IPS DF 19.7 (cell line): ENCODE measurements around the gene KBTBD12.
"Not testable (repeated sequence)": the region's sequence is repeated elsewhere in the genome, so short reads cannot be mapped to it uniquely, and the experiment has no call there.

ENCODE experiments used
- DNase-seq: peaks from one replicate; pipeline ENCODE4 v3.0.0-alpha.2; 2013; ENCODE audit warnings: low read depth, low spot score

Gene KBTBD12

DNA sequence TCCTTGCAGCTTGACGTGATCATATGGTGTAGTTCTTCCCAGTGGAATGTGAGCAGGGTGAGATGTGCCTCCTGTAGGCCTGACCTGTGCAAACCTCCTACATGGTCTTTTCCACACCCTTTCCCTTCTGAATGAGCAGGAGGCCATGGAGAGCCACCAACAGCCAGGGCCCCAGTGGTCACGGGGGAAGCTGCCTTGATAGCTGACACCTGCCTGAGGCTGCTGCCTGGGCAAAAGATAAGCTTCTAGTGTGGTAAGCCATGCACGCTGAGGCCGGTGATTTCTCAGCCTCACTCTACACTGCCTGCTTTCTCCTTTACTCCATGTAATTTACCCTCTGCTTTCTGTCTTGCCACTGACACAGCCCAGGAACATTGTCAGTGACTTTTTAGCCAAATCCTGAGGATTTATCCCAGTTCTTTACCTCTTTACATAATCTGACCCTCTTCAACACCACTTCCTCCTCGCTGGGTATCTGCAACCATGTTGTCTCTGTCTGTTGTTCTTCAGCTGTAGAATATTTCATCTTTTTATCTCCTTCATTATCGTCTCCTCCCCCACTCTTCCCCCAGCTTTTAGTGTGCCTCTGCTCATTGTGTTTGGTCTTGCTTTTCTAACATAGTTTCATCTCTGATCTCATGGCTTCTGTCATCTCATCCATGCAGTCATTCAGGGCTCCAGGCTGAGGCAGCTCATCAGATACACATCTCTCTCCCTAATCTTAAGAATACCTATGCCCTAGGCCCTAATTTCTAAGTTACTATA is 11.2 kb upstream of the KBTBD12 start:
- no peak for DNase-seq

DNA sequence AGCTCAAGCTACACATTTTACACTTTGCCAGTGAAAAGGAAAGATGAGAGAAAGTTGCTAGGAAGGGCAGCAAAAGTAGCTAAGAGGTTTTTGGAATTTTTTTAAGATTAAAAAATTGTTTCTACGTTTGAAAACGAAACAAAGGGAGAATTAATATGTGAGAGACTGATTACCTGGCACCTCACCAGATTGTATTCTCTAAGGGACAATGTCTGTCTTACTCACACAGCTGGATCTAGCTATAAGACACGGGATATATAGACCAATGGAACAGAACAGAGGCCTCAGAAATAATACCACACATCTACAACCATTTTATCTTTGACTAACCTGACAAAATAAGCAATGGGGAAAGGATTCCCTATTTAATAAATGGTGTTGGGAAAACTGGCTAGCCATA is 9.5 kb upstream of the KBTBD12 start:
- no peak for DNase-seq

DNA sequence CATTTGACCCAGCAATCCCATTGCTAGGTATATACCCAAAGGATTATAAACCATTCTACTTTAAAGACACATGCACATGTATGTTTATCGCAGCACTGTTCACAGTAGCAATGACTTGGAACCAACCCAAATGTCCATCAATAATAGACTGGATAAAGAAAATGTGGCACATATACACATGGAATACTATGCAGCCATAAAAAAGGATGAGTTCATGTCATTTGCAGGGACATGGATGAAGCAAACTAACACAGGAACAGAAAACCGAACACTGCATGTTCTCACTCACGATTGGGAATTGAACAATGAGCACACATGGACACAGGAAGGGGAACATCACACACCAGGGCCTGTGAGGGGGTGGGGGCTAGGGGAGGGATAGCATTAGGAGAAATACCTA is 8.4 kb upstream of the KBTBD12 start:
- not testable (repeated sequence) for DNase-seq

- DNase-seq, result no peak
Observed at GRCh38 chr3:127908202-127908601, 6.8 kb upstream of the KBTBD12 start.

DNA sequence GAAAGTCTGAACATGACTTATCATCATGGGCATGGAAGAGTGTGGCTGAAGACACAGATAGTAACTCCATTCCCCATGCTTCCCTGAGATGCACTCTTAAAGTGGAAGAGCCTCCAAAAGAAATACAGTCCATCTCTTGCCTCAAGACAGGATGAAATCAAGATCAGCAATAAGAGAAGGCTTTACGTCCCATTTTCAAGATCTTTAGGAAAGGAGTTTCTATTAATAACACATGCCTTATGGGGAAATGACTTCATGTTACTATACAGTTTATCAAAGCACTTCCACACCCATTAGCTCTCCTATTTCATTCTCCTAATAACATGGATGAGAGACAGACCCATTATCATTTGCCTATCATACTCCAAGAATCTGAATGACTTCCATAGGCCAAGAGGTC is 6.1 kb upstream of the KBTBD12 start:
- DNase-seq, result no peak

DNA sequence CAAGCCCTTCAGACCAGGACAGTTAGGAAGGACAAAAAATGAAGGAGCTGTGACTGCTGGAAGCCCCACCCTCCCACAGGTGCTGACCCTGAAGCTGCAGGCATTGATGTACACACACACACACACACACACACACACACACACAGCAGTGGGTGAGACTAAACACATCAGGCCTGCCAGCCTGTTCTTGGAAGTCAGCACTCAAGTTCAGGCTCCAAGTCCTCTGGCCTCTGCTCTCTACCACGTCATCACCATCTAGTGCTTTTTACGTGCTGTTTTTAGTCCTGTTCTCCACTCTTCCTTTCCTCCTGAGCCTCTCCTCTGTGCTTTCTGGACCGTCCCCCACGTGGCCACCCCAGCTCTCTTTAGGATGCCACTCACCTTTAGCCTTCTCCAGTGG is 5.4 kb upstream of the KBTBD12 start:
- no peak for DNase-seq

DNA sequence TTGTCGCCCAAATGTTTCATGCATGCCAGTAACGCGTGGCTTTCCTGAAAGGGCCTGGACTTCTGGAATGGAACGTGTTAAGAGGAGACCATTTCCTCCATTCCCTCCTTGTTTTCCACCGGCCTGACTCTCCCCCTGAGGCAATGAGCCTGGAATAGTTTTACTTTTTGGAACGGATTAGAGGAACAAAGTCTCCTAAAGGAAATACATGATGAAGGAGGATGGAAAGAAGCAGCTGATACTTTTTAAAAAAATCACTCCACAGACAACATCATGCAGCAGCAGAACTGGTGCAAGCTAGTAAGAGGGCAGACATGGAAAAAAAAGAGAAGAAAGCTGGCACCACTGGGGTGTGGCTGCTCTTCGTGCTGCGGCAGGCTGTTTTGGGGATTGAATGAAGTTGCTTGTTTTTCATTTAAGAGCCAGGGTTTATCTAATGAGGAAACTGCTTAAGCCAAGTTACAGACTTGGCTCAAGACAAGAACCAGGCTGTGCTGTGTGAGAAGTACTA is 3.6 kb upstream of the KBTBD12 start:
- DNase-seq, result no peak

DNA sequence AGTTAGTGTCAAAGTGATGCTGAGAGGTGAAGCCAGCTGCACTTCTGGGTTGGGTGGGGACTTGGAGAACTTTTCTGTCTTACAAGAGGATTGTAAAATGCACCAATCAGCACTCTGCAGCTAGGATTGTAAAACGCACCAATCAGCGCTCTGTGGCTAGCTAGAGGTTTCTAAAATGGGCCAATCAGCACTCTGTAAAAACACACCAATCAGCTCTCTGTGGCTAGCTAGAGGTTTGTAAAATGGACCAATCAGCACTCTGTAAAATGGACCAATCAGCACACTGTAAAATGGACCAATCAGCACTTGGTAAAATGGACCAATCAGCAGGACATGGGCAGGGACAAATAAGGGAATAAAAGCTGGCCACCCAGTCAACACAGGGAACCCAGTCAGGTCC is 1.2 kb upstream of the KBTBD12 start:
- not testable (repeated sequence) for DNase-seq

- DNase-seq, result no peak
Observed at GRCh38 chr3:127914584-127914983, 448 bp upstream of the KBTBD12 start.

DNA sequence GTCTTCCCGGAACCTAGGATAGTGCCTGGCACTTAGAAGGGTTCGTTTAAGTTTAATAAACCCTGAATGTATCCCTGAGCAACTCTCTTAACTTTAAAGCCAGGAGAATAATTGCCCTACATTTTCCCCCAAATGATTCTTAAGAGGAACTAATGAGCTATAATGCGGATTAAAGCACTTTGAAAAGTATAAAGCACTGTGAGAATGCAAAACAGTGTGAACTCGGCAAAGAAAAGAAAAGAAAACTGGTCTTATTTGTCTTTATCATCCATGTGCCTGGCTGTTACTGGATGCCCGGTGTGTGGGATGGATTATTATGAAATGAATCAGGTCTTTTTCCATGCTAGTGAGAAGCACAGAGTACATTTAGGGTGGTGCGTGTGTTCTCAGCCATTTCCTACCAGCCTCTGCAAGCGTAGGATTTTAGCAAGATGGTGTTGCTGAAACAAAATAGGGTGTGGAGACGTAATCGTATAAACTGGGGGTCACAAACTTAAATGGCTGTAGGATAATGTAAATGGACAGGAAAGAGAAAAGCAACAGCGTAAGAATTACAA is 983 bp downstream of the KBTBD12 start:
- no peak for DNase-seq

DNA sequence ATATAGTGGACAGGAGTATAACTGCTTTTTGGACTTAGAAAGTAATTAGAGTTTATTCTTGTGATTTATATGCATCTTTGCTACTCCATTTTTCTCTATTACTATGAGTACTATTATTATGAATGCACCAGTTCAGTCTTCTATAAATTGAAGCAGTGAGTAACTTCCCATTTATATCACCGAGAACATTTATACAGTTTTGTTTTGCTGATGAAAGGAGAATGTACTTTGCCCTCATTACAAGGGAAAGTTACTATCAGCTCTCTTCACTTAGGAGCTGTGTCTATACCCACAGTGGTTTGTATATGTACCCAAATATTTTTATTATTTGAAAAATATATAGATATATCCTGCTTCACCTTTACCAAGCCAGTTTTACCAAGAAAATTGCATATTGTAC is 5.7 kb downstream of the KBTBD12 start:
- DNase-seq, result no peak

GRCh38 chr3:127923611-127924010 is 8.6 kb downstream of the KBTBD12 start:
- no peak for DNase-seq

DNA sequence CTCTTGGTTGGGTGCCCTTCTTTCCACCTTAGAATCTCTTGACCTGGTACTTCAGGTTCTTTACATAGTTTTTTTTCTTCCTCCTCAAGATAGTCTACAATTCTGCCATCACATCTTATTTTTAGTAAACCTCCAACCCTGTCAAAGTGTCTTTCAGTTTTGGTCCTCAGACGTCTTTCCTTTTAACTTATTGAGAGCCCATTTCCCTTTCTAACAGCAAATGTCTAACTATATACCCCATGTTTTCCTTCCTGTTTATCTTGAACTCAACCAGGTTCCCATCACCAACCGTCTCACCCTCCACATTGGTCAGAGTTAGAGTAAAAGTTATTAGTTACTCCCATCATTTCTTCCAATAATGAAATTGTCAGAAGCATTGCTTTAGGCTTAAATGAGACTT is 10.4 kb downstream of the KBTBD12 start:
- no peak for DNase-seq

DNA sequence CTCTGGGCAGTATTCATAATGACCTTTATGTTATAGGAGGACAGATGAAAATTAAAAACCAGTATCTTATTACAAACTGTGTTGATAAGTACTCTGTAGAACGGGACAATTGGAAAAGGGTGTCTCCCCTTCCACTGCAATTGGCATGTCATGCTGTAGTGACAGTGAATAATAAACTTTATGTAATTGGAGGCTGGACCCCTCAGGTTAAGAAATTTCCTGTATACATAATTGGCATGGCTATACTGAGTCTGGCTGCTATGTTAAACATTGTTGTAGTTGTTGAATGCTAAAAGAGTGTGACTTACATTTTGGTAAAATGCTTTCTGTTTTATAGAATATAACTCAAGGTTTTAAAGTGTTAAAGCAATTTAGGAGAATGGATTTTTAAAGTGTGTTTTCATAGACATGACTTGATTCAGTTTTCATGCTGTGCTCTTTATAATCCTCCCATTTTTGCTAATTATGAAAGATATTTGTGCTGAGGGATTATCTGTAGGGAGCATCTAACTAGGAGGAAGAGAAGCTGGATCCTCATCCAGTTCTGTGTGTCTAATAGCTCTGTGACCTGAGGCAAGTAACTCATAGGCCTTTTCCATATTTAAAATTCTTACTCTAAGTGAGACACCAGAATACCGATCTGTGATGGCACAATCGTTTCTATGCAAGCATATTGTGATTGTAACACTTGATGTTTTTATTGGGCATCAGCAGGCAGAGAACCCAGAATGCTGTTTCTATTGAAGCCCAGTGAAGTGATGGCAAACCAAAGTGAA is 13.0 kb downstream of the KBTBD12 start:
- DNase-seq, result no peak

- DNase-seq, result no peak
Observed at GRCh38 chr3:127929818-127930413, 14.9 kb downstream of the KBTBD12 start.

- no peak for DNase-seq
Observed at GRCh38 chr3:127933396-127933795, 18.4 kb downstream of the KBTBD12 start.

DNA sequence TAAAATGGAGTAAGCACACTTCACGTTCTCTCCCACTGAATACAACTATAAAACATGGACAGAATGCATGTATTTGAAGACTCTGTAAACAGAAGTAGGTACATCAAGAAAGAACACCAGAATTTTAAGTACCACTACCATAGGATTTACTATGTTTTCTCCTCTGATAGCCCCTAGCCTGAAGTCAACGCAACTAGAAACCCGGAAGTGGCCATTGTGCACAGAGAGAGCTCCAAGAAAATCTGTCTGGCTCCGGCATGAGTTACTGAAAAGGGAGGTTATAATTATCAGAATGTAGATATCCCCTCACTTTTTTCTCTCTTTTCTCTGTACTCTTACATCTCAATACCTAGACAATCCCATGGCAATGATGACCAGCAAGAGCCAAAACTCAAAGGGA is 23.8 kb downstream of the KBTBD12 start:
- DNase-seq, result no peak

- DNase-seq, result no peak
Observed at GRCh38 chr3:127940116-127940515, 25.1 kb downstream of the KBTBD12 start.

DNA sequence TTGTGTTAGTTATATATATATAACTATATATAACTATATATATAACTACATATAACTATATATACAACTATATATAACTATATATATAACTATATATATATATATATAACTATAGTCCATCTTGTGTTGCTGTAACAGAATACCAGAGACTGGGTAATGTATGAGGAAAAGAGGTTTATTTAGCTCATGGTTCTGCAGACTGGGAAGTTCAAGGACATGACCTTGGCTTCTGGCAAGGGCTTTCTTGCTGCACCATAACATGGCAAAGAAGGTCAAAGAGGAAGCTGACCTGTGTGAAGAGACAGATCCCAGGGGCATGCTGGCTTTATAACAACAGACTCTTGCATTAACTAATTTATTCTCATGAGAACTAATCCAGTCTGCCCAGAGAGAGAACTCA is 27.6 kb downstream of the KBTBD12 start:
- no peak for DNase-seq

- DNase-seq, result no peak
Observed at GRCh38 chr3:127948211-127948610, 33.2 kb downstream of the KBTBD12 start.

GRCh38 chr3:127949446-127950055 is 34.5 kb downstream of the KBTBD12 start:
- DNase-seq, result no peak

GRCh38 chr3:127951276-127951675 is 36.2 kb downstream of the KBTBD12 start:
- no peak for DNase-seq
